CD4-positive, alpha-beta T cell treated with Interferon alpha-2 for 1 hour (primary cell): ENCODE results near the gene PAM.
"Not testable (repeated sequence)": the region's sequence is repeated elsewhere in the genome, so short reads cannot be mapped to it uniquely, and the experiment has no call there.

ENCODE experiments used
- DNase-seq, 2 donors: peaks; one replicate each; pipeline ENCODE4 v3.0.0-alpha.2; 2020 to 2022

Gene PAM

DNA sequence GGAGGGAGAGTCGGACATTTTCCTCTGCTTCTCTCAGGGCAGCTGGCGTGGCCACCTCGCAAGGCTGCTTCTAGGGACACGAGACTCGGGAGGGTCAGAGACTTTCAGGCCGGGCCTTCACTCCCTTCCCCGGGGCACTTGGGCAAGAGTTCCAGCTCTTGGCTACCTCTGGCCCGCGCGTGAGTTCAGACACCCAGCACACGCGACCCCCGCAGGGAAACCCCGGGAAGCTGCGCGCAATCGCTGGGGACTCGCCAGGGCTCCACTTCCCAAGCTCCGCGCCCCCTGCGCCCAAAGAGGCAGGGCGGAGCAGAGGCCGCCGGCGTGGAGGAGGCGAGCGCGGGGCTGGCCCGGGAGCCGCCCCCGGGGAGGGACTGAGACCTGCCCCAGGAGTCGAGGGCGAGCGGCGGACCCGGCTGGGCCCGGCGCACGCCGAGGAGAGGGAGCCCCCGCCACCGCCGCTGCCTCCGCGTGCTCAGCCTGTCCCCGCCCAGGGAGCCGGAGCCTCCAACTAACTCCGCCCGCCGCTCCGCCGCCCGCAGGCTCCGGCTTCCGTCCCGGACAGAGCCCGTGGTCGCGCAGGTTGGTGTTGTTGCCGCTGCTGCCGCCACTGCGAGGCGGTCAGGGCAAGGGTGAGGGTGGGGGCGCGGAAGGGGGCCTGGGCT lies at the start of gene PAM:
Gene PAM (plus strand): TSS at position 539 of the 665 bp plus-strand sequence. CDS start 110,891 bp downstream, outside the sequence.
- DNase-seq: peak; percentile 60 to 77

DNA sequence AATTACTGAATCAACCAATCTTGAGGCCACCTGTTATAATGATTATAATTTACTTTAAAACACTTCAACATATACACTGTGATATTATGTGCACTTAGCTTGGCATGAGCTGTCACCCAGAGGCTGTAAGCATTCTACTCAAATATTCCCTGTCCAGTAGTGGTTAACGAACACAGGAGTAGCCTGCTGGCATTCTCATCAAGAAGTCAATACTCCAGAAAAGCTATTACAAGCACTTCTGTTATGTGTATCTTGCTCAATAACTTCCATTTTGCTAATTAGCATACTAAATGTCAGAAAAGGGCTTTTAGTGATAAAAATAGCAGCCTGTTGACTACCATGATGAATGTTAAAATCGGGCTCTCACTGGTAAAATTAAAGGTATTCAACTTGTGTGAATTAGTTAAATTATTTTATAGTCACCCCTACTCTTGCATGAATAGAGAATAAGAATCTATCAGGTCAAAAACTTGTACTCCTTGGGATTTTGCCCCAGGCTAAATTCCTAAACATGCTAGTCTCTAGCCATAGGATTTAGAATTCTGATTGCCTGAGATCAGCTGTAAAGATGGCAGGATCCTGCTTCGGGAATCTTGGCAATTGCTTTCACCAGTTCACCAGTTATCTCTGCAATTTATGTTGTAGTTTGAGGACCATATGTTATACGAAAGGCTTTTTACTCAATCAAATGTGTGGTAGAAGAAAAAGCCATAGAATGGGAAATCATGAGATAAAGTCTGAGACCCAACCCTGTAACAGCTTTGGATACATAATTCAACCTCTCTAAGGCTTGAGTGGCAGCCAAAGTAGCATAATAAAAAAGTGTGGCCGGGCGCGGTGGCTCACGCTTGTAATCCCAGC lies 43.4 kb upstream of the PAM start:
- no peak for DNase-seq

DNA sequence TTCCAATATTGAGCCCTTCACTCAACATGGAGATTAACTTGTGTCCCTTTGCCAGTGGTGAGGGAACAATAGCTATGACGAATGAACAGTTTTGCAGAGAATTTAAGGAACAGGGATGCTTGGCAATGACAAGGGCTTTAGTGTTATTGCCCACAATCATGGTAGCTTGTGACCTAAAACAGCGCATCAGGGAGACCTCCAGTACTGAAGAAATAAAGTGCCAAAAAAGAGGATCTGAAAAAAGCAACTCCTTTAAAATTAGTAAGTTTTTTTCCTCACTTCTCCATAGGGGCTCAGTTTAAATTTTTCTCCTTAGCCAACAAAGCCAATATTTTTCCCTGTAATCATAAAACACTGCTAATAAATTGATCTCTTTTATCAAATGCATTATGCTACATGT lies 41.8 kb upstream of the PAM start:
- DNase-seq: no peak

DNA sequence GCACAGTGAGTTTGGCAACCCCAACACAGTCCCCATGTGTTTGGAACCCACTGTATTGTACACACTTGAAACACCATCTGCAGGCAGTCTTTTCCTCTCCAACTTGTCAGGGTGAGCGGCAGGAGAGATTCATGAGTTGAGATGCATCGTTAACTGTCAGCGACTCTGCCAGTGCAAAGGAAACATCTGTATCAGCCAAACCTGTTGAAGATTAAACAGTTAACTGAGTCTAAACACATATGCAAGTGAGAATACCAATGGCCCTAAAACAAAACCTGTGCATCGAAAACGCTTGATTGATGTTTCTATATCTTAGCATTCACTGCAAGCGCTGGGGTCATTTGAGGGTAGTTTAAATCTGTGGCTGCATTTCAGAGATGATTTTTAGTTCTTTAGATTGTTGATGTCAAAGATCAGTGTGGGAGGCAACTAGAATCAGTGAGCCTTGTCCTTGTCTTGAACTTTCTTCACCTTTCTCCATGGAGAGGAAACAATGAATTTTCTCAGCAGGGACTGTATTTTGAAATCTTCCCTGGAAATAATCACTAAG lies 41.3 kb upstream of the PAM start:
- no peak for DNase-seq

DNA sequence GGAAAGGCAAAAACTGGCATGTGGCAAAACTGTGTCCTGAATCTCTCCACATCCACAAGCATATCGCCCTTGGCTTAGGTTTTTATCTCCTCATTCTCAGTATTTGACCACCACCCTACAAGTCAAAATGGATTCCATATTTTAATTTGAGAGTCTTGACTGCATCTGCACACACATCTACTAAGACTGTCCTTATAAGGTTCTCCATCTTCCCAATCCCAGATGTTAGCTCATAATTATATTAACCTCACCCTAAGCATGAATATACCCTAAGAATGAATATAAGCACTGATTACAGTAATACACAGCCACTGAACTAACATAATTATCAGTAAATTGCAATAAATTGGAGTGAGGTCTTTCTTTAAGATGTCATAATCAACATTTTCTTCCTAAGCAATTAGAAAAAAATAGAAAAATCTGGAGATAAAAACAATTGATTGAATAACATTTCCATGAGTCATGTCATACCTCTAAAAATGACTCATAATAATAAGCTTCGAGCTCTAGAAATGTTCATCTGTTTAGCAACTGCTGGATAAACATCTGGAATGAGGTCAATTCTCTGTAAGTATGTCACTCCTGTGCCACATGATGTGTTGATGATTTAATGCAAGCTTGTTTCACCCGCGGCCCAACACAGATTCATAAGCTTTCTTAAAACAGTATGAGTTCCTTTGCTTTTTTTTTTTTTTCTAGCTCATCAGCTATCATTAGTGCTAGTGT lies 39.9 kb upstream of the PAM start:
- DNase-seq: no peak

DNA sequence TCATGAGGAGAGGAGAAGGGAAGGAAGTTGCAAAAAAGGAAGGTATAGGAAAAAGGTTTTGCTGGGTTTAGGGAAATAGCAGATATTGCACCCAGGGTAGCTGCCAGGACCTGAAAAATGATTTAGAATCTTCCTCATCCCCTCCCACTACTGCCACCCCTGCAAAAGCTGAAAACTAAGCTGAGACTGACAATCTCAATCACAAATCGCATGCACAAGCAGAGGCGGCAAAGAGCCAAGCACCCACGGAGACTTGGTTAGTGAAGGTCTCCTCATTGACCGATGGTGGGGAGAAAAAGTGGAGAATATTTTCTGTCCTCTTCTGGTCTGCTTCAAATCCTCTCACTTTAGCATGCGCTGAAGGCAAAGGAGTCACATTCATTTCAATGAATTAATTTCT lies 39.1 kb upstream of the PAM start:
- DNase-seq: no peak

DNA sequence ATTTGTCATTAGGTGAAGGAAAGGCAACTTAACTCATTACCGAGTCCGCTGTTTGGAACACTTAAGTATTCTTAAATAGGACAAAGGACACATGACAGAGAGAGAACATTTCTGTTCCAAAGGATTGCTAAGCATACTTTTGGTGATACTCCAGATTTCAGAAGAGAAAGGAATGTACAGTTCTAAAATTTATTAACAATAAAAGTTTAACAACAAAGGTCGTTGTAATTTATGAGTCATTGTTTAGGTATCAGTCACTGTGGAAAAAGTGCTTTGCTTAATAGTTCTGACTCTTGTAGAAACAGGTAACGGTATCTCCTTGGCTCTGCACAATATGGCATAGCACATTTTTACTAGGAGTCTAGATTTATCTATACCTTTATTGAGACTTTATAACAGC lies 36.3 kb upstream of the PAM start:
- DNase-seq: no peak

DNA sequence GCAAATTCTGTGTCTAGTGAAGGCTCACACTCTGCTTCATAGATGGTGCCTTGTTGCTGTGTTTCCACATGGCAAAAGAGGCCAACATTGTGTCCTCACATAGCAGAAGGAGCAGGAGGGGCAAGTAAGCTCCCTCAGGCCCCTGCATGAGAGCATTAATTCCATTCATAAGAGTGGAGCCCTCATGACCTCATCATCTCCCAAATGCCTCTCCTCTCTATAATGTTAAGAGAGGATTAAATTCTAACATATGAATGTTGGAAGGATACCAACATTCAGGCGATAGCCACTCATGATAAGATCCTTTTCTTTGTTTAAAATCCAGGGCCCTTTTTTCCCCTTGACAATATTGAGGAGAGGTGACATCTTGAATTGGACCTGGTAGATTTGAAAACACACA lies 35.2 kb upstream of the PAM start:
- DNase-seq: no peak

DNA sequence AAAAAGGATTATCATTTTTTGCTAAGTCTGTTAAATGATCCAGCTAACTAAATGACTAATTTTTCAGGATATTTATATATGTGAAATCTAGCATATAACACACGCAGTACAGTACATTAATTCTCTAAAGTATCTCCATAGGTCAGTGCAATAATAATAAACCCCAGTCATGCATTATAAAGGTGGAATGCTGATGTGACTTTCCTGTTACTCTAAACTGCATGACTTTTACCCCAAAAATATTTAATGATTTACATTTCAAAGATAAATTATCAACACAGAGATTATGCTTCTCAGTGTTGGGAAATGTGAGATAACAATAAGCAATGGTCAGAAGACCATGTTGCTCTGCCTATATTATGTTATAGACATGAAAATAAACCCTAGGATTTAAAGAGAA lies 34.1 kb upstream of the PAM start:
- no peak for DNase-seq

DNA sequence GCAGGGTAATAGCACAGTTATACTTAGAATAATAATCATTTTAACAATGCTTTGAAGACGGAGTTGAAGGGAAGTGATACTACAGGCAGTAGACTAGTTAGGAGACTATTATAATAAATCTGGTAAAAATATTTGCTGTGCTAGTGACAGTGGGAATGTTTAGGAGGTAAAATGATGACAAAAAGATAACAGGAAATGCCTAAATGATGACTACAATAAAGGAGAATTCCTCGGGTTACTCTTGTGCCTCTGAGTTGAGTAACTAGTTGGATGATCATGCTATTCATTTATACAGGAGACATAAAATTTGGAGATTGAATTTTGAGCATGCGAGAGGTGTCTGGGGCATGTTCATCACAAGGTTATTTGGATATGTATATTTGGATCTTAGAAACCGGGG lies 32.2 kb upstream of the PAM start:
- no peak for DNase-seq

DNA sequence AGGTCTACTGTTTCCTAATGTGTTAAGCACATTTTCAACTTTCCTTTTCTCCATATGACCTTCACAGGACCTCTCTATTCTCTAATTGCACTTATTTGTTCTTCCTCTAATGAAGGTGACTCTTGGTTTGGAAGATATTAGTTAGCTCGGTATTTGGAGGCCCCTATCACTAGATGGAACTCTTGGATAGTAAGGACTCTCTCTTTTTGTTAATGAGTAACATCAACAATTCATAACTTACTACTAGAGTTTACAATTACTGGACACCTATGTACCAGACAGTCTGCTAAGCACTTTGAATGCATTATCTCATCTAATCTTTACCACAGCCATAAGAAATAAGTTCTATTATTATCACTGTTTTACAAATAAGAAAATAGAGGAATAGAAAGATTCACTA lies 23.4 kb upstream of the PAM start:
- no peak for DNase-seq

DNA sequence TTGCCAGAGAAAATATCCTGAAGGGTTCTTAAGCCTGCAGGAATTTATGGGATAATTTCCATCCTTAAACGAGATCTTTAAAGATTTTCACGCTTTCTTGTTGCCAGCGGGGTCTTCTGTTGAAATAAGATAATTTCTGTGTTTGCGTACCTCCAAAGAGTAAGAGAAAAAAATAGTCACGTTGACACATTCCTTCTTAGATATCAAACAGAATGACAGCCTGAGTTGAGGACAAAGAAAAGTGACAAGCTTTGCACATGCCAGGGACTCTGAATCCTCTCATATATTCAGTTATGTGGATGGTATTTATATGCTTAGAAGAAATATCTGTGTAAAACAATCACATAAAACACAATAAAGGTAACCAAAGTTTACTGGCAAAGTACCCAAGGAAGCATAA lies 21.6 kb upstream of the PAM start:
- DNase-seq: no peak

DNA sequence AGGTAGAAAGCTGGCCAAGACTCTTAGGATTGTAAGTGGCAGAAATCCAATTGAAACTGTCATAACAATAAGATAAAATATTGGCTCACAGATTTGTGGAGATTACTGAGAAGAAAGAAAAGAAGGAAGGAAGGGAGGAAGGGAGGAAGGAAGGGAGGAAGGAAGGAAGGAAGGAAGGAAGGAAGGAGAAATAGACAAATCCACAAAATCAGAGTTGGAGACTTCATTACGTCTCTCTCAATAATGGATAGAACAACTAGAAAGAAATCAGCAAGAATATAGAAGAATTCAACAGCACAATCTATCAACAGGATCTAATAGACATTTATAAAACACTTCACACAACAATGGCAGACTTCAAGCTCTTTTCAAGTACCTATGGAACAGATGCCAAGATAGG lies 17.9 kb upstream of the PAM start:
- DNase-seq: no peak

DNA sequence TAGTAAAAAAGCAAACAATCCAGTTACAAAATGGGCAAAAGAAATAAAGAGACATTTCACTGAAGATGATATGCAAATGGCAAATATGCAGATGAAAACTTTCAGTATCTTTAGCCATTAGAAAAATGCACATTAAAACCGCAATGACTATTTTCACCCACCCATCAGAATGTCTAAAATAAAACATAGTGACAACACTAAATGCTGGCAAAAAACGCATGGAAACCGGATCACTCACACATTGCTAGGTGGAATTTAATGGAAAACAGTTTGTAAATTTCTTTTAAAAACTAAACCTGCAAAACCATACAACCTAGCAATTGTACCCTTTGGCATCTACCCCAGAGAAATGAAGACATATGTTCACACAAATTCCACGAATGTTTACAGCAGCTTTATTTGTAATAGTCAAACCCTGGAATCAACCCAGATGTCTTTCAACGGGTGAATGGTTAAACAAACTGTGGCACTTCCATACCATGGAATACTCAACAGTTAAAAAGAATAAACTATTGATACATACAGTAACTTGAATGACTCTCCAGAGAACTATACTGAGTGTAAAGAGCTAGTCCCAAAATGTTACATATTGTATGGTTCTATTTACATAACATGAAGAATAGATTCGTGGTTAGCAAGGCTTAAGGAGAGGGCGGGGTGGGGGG lies 17.2 kb upstream of the PAM start:
- no peak for DNase-seq

DNA sequence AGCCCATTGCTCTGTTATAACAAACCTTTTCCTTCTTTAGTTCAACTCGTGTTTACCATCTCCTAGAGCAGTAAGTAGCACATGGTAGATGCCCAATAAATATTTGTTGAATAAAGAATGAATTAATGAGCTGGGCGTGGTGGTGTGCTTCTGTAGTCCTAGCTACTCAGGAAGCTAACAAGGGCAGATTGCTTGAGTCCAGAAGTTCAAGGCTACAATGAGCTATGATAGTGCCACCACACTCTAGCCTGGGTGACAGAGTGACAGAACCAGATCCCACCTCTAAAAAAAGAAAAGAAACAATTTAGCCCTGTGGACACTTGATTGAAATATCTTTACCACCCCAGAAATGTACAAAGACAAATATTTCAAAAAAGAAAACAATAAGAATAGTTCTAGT lies 14.6 kb upstream of the PAM start:
- no peak for DNase-seq

DNA sequence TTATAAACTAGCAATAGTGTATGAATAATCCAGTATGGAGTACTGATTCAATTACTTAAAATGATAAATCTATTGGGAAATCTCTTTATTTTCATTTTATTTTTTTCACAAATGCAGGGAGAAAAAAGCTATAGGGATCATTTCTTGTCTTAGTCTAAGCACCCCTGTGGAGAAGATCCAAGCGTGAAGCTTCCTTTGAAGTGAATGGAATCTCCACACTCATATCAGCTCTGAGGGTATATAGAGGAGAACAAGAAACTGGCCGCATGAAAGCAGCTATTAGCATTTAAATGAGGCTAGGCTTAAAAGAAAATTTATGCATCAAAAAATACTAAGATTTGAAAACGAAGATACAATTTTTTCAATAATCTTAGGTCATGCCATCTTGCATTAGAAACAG lies 12.9 kb upstream of the PAM start:
- no peak for DNase-seq

DNA sequence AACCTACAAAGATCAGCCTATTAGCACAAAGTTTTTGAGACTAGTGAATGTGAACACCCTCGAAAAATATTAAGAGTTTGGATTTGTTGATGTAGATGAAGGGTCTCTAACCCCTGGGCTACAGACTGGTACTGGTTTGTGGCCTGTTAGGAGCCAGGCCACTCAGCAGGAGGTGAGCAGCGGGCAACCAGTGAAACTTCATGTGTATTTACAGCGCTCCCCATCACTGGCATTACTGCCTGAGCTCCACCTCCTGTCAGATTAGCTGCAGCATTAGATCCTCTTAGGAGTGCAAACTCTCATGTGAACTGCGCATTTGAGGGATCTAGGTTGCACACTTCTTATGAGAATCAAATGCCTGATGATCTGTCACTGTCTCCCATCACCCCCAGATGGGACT lies 11.2 kb upstream of the PAM start:
- no peak for DNase-seq

DNA sequence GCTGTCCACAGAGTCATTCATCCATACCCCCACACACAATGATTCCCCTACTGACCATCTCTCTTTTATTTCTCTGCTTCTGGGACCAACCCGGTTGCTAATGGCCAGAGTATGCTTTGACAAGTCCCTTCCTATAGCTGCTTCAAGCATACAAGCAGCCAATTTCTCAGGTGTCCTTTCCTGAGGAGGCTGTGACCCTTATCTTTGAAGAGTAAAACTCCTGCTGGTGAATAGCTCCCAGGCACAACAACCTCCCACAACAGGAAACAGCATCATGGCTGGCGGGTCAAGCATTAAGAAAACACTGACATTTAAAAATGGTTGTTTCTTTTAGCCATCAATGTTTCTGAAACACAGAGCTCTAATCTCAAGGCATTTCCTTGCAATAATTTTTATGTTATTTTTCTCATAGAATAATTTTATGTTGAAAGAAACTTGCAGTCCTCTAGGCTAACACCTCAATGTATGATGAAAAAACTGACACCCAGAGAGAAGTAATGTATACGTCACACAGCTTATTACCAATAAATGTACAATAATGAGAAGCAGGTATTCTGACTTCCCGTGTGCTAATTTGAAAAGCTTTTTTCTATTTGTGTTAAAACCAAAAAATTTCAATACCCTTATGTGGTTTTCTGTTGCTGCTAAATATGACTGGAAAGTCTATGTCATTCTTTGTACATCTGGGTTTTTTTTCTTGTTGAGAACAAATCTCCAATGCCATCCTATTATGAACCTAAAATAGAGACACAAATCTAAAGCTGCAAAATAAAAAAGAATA lies 7.5 kb upstream of the PAM start:
- no peak for DNase-seq

DNA sequence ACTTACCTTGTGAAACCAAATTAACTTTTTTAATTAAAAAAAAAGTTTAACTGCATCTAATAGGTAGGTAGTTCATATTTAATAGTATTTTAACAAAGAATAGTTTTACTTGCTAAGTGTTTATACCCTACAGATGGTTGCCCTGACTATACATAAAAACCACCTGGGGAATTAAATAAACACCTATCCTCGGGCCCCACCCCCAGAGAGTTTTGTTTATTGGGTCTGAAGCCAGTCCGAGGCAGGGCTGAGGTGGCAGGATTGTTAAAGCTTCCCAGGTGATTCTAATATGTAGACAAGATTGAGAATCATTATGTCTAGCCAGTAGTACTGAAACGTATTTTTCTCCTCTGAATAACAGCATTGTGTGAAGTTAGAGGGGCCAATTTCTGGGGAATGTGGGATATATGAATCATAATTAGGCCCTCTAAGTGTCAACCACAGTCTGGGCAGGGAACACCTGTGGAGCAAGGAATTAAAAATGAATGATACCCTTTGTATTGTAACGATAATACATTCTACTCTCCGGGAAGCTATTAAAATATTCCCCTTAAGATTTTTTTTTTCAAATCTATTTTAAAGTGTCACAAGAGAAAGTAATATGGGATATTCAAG lies 5.6 kb upstream of the PAM start:
- DNase-seq: no peak

DNA sequence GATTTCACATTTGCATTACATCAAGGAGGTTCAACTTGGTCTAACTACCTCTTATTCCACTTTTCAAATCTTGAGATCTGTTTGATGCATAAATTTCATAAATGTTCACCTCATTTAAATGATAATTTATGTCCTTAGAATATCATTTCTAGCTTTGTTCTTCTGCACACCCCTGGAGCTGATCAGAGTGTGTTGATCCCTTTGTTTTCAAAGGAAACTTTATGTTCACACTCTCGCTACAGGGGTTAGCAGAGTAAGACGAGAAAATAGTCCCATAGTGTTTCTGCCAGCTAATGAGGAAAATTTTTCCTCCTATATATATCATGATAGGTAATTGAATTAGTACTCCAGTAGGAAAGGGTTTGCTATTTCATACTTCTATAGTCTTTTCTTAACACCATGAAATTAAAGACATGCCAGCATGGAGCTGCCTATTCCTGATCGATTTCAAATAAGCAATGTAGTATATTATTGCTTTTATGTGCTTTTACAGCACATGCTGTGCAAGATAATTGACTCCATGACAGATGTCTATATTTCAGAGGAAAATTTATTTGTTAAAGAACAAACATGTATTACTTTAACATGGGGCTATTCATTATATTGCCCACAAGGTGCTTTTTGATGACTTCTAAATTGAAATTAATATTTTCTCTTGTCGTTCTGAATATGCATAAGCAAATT lies 4.8 kb upstream of the PAM start:
- no peak for DNase-seq

DNA sequence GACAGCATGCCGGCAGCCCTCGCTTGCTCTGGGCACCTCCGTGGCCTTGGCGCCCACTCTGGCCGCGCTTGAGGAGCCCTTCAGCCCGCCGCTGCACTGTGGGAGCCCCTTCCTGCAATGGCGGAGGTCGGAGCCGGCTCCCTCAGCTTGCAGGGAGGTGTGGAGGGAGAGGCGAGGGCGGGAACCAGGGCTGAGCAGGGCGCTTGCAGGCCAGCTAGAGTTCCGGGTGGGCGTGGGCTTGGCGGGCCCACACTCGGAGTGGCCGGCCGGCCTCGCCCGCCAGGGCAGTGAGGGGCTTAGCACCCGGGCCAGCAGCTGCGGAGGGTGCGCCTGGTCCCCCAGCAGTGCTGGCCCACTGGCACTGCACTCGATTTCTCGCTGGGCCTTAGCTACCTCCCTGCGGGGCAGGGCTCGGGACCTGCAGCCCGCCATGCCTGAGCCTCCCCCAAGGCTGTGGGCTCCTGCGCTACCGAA lies 3.2 kb upstream of the PAM start:
- not testable (repeated sequence) for DNase-seq
